Measurements from ENCODE around the gene HTR1D.
"Not testable (repeated sequence)": the region's sequence is repeated elsewhere in the genome, so short reads cannot be mapped to it uniquely, and the experiment has no call there.

HTR1D gene

DNA sequence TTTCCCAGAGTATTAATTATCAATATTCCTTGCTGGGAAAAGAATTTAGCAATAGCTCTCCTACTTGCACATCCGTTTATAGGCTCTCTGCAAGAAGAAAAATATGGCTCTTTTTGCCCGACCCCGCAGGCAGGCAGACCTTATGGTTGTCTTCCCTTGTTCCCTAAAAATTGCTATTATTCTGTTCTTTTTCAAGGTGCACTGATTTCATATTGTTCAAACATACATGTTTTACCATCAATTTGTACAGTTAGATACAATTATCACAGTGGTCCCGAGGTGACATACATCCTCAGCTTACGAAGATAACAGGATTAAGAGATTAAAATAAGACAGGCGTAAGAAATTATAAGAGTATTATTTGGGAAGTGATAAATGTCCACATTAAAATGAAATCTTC lies 6.7 kb upstream of the HTR1D start:
- not testable (repeated sequence) for H3K79me1 ChIP-seq (ENCODE audit: low read length); H3K4me2 ChIP-seq (ENCODE audit: low read length); H2BK15ac ChIP-seq (replicated peaks; ENCODE audit: low read depth); H3K56ac ChIP-seq (ENCODE audit: low read length); H2BK120ac ChIP-seq (ENCODE audit: low read depth, low read length); DNase-seq; H3K27ac ChIP-seq (ENCODE audit: low read depth, low read length); H3K4me1 ChIP-seq (ENCODE audit: control insufficient read depth, low read depth, low read length); H3K36me3 ChIP-seq (ENCODE audit: control insufficient read depth, insufficient read depth, low read length); H3K27me3 ChIP-seq (ENCODE audit: insufficient read depth, low read length, poor library complexity); H2AK5ac ChIP-seq (ENCODE audit: low read length); H3K18ac ChIP-seq (ENCODE audit: low read length); H4K5ac ChIP-seq (ENCODE audit: low read length); H3K9ac ChIP-seq (ENCODE audit: low read length); H3K4ac ChIP-seq (ENCODE audit: low read depth, low read length); H3K79me2 ChIP-seq (ENCODE audit: control insufficient read depth, insufficient read depth, low read length); H2BK5ac ChIP-seq (ENCODE audit: low read length); H3K4me3 ChIP-seq (ENCODE audit: low read length); H4K8ac ChIP-seq (ENCODE audit: low read depth, low read length); H3K23ac ChIP-seq (ENCODE audit: low read length)
- WGBS (ENCODE audit: extremely low coverage, insufficient coverage, low lambda C conversion rate) = no CpG with 5 or more reads among the region's 6 CpGs

DNA sequence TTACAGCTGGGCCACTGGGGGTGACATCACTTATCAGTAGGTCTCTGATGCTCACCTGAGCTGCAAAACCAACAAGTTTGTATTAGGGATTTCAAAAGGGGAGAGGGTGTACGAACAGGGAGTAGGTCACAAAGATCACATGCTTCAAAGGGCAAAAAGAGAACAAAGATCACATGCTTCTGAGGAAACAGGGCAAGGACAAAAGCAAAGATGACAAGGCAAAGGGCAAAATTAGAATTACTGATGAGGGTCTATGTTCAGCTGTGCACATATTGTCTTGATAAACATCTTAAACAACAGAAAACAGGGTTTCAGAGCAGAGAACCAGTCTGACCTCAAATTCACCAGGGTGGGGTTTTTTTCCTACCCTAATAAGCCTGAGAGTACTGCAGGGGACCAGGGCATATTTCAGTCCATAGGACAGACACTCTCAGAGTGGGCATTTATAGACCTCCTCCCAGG lies 6.2 kb upstream of the HTR1D start:
- H3K79me1 ChIP-seq (ENCODE audit: low read length); H3K9ac ChIP-seq (ENCODE audit: low read length); H3K4me3 ChIP-seq (ENCODE audit: low read length); H2BK120ac ChIP-seq (ENCODE audit: low read depth, low read length); H2AK5ac ChIP-seq (ENCODE audit: low read length); H3K18ac ChIP-seq (ENCODE audit: low read length); H4K8ac ChIP-seq (ENCODE audit: low read depth, low read length); H4K5ac ChIP-seq (ENCODE audit: low read length); H3K56ac ChIP-seq (ENCODE audit: low read length); H3K79me2 ChIP-seq (ENCODE audit: control insufficient read depth, insufficient read depth, low read length); H3K27me3 ChIP-seq (ENCODE audit: insufficient read depth, low read length, poor library complexity); DNase-seq; H3K4me1 ChIP-seq (ENCODE audit: control insufficient read depth, low read depth, low read length); H3K23ac ChIP-seq (ENCODE audit: low read length); H2BK5ac ChIP-seq (ENCODE audit: low read length); H3K27ac ChIP-seq (ENCODE audit: low read depth, low read length); H3K4ac ChIP-seq (ENCODE audit: low read depth, low read length); H3K4me2 ChIP-seq (ENCODE audit: low read length); H2BK15ac ChIP-seq (replicated peaks; ENCODE audit: low read depth); H3K36me3 ChIP-seq (ENCODE audit: control insufficient read depth, insufficient read depth, low read length): not testable (repeated sequence)
- no CpG with 5 or more reads among the region's 1 CpG for WGBS (ENCODE audit: extremely low coverage, insufficient coverage, low lambda C conversion rate)

DNA sequence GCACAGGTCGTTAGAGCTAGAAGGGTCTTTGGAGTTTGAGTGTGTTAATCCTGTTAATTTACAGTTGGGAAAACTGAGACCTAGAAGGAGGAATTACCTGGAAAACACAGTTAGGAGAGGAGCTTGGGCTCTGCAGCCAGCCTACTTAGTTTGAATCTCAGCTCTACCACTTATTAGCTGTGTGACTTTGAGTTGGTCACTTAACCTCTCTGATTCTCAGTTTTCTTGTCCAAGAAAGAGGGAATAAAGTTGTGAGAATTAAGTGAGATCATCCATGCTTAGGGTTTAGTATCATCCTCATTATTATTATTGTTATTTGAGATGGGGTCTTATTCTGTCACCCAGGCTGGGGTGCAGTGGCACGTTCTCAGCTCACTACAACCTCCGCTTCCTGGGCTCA lies 5.4 kb upstream of the HTR1D start:
- Histone ChIP-seq H3K56ac (ENCODE audit: low read length) (no peak overlapping the region), H3K36me3 (ENCODE audit: control insufficient read depth, insufficient read depth, low read length) (no peaks in the 10 kb centered on the region), H3K4me1 (ENCODE audit: control insufficient read depth, low read depth, low read length) (no peaks in the 10 kb centered on the region), H4K8ac (ENCODE audit: low read depth, low read length) (no peak overlapping the region), H3K27me3 (ENCODE audit: insufficient read depth, low read length, poor library complexity) (peaks cover 4% of the 10 kb centered on the region), H3K79me2 (ENCODE audit: control insufficient read depth, insufficient read depth, low read length) (no peaks in the 10 kb centered on the region), H3K18ac (ENCODE audit: low read length) (no peak overlapping the region), H2BK15ac (replicated peaks; ENCODE audit: low read depth) (no peak overlapping the region), H2AK5ac (ENCODE audit: low read length) (no peak overlapping the region), H3K4me2 (ENCODE audit: low read length) (no peak overlapping the region), H3K23ac (ENCODE audit: low read length) (no peak overlapping the region), H3K9ac (ENCODE audit: low read length) (no peak overlapping the region), H2BK120ac (ENCODE audit: low read depth, low read length) (no peak overlapping the region), H3K27ac (ENCODE audit: low read depth, low read length) (no peak overlapping the region), H3K4ac (ENCODE audit: low read depth, low read length) (no peak overlapping the region), H3K4me3 (ENCODE audit: low read length) (no peak overlapping the region), H2BK5ac (ENCODE audit: low read length) (no peak overlapping the region), H4K5ac (ENCODE audit: low read length) (no peak overlapping the region), H3K79me1 (ENCODE audit: low read length) (no peaks in the 10 kb centered on the region)
- no CpG with 5 or more reads among the region's 3 CpGs for WGBS (ENCODE audit: extremely low coverage, insufficient coverage, low lambda C conversion rate)
- DNase-seq = no peak

DNA sequence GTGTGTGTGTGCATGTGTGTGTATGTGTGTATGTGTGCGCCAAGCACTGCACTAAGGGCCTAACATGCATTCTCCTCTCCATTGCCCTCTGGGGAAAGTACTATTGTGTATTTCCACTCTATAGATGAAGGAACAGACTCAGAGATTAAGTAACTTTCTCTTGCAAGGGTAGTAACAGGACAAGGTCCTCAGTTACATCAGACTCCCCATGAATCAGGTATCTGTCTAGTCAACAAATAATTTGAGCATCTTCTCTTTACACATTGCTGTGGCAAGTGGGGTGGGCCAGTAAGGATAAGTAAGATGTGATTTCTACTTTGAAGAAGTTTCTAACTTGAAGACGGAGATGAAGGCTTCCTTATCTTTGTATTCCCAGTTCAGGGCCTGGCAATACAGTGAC lies 5.0 kb upstream of the HTR1D start:
- WGBS (ENCODE audit: extremely low coverage, insufficient coverage, low lambda C conversion rate) = no CpG with 5 or more reads among the region's 2 CpGs
- no peaks in the 10 kb centered on the region for H3K4me1 ChIP-seq (ENCODE audit: control insufficient read depth, low read depth, low read length)

DNA sequence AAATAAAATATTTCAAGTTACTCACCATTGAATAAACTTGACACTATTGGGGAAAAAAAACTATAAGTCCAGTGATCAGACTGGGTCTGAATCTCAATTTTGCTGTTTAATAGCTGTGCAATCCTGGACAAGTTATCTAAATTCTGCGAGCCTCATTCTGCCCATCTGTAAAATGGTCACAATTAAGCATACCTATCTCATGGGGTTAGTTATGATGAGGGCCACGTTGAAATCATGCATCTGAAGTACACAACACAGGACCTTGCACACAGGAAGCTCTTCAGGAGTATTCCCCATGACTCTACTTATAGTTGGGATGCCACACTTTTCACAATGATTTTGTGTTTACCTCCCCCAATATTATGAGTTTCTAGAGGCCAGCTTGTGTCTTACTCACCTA lies 3.8 kb upstream of the HTR1D start:
- Histone ChIP-seq H3K79me1 (ENCODE audit: low read length) (no peaks in the 10 kb centered on the region), H2AK5ac (ENCODE audit: low read length) (no peak overlapping the region), H4K5ac (ENCODE audit: low read length) (no peak overlapping the region), H3K56ac (ENCODE audit: low read length) (no peak overlapping the region), H4K8ac (ENCODE audit: low read depth, low read length) (no peak overlapping the region), H3K27ac (ENCODE audit: low read depth, low read length) (no peak overlapping the region), H3K79me2 (ENCODE audit: control insufficient read depth, insufficient read depth, low read length) (no peaks in the 10 kb centered on the region), H3K27me3 (ENCODE audit: insufficient read depth, low read length, poor library complexity) (peaks cover 6% of the 10 kb centered on the region), H3K9ac (ENCODE audit: low read length) (no peak overlapping the region), H3K18ac (ENCODE audit: low read length) (no peak overlapping the region), H3K36me3 (ENCODE audit: control insufficient read depth, insufficient read depth, low read length) (no peaks in the 10 kb centered on the region), H2BK120ac (ENCODE audit: low read depth, low read length) (no peak overlapping the region), H2BK5ac (ENCODE audit: low read length) (no peak overlapping the region), H3K23ac (ENCODE audit: low read length) (no peak overlapping the region), H3K4ac (ENCODE audit: low read depth, low read length) (no peak overlapping the region), H2BK15ac (replicated peaks; ENCODE audit: low read depth) (no peak overlapping the region), H3K4me3 (ENCODE audit: low read length) (no peak overlapping the region), H3K4me2 (ENCODE audit: low read length) (no peak overlapping the region), H3K4me1 (ENCODE audit: control insufficient read depth, low read depth, low read length) (no peaks in the 10 kb centered on the region)
- WGBS (ENCODE audit: extremely low coverage, insufficient coverage, low lambda C conversion rate) = no CpG with 5 or more reads among the region's 2 CpGs
- DNase-seq = no peak

More for the DNA sequence above, 5.0 kb upstream of the HTR1D start:
- Histone ChIP-seq H3K4me2 (ENCODE audit: low read length) (no peak overlapping the region), H3K23ac (ENCODE audit: low read length) (no peak overlapping the region), H3K56ac (ENCODE audit: low read length) (no peak overlapping the region), H3K9ac (ENCODE audit: low read length) (no peak overlapping the region), H3K18ac (ENCODE audit: low read length) (no peak overlapping the region), H3K27ac (ENCODE audit: low read depth, low read length) (no peak overlapping the region), H4K5ac (ENCODE audit: low read length) (no peak overlapping the region), H3K27me3 (ENCODE audit: insufficient read depth, low read length, poor library complexity) (peaks cover 6% of the 10 kb centered on the region), H3K4me3 (ENCODE audit: low read length) (no peak overlapping the region), H2AK5ac (ENCODE audit: low read length) (no peak overlapping the region), H2BK5ac (ENCODE audit: low read length) (no peak overlapping the region), H3K4ac (ENCODE audit: low read depth, low read length) (no peak overlapping the region), H2BK120ac (ENCODE audit: low read depth, low read length) (no peak overlapping the region), H3K36me3 (ENCODE audit: control insufficient read depth, insufficient read depth, low read length) (no peaks in the 10 kb centered on the region), H2BK15ac (replicated peaks; ENCODE audit: low read depth) (no peak overlapping the region), H3K79me2 (ENCODE audit: control insufficient read depth, insufficient read depth, low read length) (no peaks in the 10 kb centered on the region), H3K79me1 (ENCODE audit: low read length) (no peaks in the 10 kb centered on the region), H4K8ac (ENCODE audit: low read depth, low read length) (no peak overlapping the region)
- DNase-seq = no peak

DNA sequence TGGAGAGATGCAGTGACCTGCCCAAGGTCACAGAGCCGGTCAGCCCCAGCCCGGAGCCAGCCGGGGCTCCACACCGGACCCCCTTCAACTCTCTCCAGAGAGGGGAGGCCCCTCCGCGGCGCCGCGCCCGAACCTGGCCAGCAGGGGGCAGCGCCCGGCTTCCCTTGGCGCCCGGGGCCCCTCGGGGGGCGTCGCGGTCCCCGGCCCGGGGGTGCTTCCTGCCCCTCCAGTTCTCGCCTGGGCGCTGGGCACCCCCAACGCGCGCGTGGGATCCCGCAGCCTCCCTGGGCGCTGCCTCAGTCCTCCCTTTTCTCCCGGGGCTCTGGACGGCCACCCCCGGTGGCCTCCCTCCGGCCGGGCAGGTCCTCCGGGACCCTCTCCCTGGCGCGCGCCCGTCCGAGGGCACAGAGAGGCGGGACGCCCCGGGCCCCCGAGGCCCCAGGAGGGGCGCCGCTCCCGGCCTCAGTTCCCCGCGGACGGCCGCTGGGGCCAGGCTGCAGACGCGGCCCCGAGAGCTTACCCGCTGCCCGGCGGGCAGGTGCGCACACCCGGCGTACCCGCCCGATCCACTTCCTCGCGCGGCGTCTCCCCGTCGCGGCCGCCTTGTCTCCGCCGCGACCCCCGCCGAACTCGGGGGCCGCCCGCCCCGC lies 406 bp downstream of the HTR1D start:
- no CpG with 5 or more reads among the region's 78 CpGs for WGBS (ENCODE audit: extremely low coverage, insufficient coverage, low lambda C conversion rate)
- Histone ChIP-seq H3K9ac (ENCODE audit: low read length) (peak overlapping the region; percentile 27), H2BK15ac (replicated peaks; ENCODE audit: low read depth) (no peak overlapping the region), H3K4me1 (ENCODE audit: control insufficient read depth, low read depth, low read length) (no peaks in the 10 kb centered on the region), H2BK120ac (ENCODE audit: low read depth, low read length) (no peak overlapping the region), H3K4me2 (ENCODE audit: low read length) (peak overlapping the region; percentile 78), H2BK5ac (ENCODE audit: low read length) (no peak overlapping the region), H2AK5ac (ENCODE audit: low read length) (no peak overlapping the region), H3K23ac (ENCODE audit: low read length) (no peak overlapping the region), H3K36me3 (ENCODE audit: control insufficient read depth, insufficient read depth, low read length) (no peaks in the 10 kb centered on the region), H3K27ac (ENCODE audit: low read depth, low read length) (no peak overlapping the region), H3K79me1 (ENCODE audit: low read length) (no peaks in the 10 kb centered on the region), H4K5ac (ENCODE audit: low read length) (no peak overlapping the region), H4K8ac (ENCODE audit: low read depth, low read length) (no peak overlapping the region), H3K27me3 (ENCODE audit: insufficient read depth, low read length, poor library complexity) (peaks cover 6% of the 10 kb centered on the region), H3K56ac (ENCODE audit: low read length) (peak overlapping the region; percentile 49), H3K18ac (ENCODE audit: low read length) (peak overlapping the region; percentile 34), H3K4me3 (ENCODE audit: low read length) (peak overlapping the region; percentile 45), H3K4ac (ENCODE audit: low read depth, low read length) (no peak overlapping the region), H3K79me2 (ENCODE audit: control insufficient read depth, insufficient read depth, low read length) (no peaks in the 10 kb centered on the region)
- DNase-seq = no peak

Data from mesendoderm (in vitro differentiated cells).